Measurements from ENCODE around the gene ZAP70.
"Not testable (repeated sequence)": the region's sequence is repeated elsewhere in the genome, so short reads cannot be mapped to it uniquely, and the experiment has no call there.

Gene ZAP70

GRCh38 chr2:97698530-97698929, 14.8 kb upstream of the ZAP70 start:
- no peak for DNase-seq (ENCODE audit: low spot score)

- peak; percentile 68 for DNase-seq (ENCODE audit: low spot score)
These were observed 13.5 kb upstream of the ZAP70 start for GRCh38 chr2:97699765-97700444.

GRCh38 chr2:97701186-97701585, 12.2 kb upstream of the ZAP70 start:
- DNase-seq (ENCODE audit: low spot score), result no peak

GRCh38 chr2:97701851-97702465, 11.4 kb upstream of the ZAP70 start:
- no peak for DNase-seq (ENCODE audit: low spot score)

- no peak for DNase-seq (ENCODE audit: low spot score)
These were observed 10.5 kb upstream of the ZAP70 start for GRCh38 chr2:97702731-97703470.

GRCh38 chr2:97703741-97704140, 9.6 kb upstream of the ZAP70 start:
- DNase-seq (ENCODE audit: low spot score), result no peak

GRCh38 chr2:97704989-97705388, 8.4 kb upstream of the ZAP70 start:
- no peak for DNase-seq (ENCODE audit: low spot score)

GRCh38 chr2:97706112-97706511, 7.3 kb upstream of the ZAP70 start:
- no peak for DNase-seq (ENCODE audit: low spot score)

- DNase-seq (ENCODE audit: low spot score), result no peak
These were observed 6.5 kb upstream of the ZAP70 start for GRCh38 chr2:97706708-97707345.

- DNase-seq (ENCODE audit: low spot score), result no peak
These were observed 5.9 kb upstream of the ZAP70 start for GRCh38 chr2:97707362-97708047.

GRCh38 chr2:97708048-97708380, 5.4 kb upstream of the ZAP70 start:
- no peak for DNase-seq (ENCODE audit: low spot score)

- DNase-seq (ENCODE audit: low spot score), result no peak
These were observed 4.8 kb upstream of the ZAP70 start for GRCh38 chr2:97708608-97709007.

GRCh38 chr2:97711394-97711711, 2.0 kb upstream of the ZAP70 start:
- no peak for DNase-seq (ENCODE audit: low spot score)

GRCh38 chr2:97712175-97712574, 1.2 kb upstream of the ZAP70 start:
- DNase-seq (ENCODE audit: low spot score), result not testable (repeated sequence)

- DNase-seq (ENCODE audit: low spot score), result no peak
These were observed 582 bp upstream of the ZAP70 start for GRCh38 chr2:97712693-97713295.

GRCh38 chr2:97714084-97714949, 941 bp downstream of the ZAP70 start:
- no peak for DNase-seq (ENCODE audit: low spot score)

- DNase-seq (ENCODE audit: low spot score), result no peak
These were observed 1.7 kb downstream of the ZAP70 start for GRCh38 chr2:97714950-97715652.

GRCh38 chr2:97715951-97716694, 2.7 kb downstream of the ZAP70 start:
- DNase-seq (ENCODE audit: low spot score), result no peak

GRCh38 chr2:97716695-97717612, 3.6 kb downstream of the ZAP70 start:
- DNase-seq (ENCODE audit: low spot score), result no peak

All from hepatic stellate cell (primary cell).